ENCODE results near the gene MGAT3. TPM values are rescaled to one million over a fixed set of nuclear protein-coding genes. Genes with fewer than 3 reads are reported as not detected.
A peak's percentile ranks its signal among the peaks of the same experiment; 100 is the strongest.
"Not testable (repeated sequence)": the region's sequence is repeated elsewhere in the genome, so short reads cannot be mapped to it uniquely, and the experiment has no call there.

The MGAT3 gene
- total RNA-seq, 1 donor from 2014 or later = 0.44 TPM

DNA sequence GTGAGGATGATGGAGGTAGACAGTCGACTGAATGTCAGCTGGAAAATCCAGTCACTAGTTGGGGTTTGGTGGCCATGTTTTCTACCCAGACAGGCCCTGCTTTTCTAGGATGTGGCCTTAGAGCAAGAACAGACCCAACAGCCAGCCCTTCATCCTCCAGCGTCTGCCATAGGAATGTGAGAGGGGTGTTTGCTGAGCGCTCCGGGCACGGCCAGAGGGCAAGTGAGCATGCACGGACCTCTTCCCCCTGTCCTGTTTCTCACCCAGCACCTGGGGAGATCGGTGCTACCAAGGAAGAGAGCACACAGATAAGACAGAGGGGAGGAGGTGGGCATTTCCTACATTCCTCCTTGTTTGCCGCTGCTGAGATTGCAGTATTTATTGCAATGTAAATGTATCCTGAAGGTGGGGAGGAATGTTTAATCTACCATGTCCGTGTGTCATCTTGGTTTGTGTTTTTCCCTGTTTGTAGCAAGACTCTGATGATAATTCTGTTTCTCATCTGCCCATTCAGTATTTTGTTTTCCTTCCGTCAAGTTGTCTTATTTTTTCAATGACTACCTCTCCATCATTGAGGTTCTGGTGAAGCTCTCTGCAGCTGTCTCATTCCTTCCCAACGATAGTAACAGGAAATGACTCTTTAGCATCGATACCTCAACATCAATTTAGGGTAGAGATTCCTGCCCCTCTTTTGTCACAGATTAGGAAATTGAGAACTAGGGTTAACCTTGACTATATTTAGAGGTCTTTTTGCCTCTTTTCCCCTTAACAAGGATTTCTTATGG lies 58.6 kb downstream of the MGAT3 start:
- no peak for ATAC-seq

DNA sequence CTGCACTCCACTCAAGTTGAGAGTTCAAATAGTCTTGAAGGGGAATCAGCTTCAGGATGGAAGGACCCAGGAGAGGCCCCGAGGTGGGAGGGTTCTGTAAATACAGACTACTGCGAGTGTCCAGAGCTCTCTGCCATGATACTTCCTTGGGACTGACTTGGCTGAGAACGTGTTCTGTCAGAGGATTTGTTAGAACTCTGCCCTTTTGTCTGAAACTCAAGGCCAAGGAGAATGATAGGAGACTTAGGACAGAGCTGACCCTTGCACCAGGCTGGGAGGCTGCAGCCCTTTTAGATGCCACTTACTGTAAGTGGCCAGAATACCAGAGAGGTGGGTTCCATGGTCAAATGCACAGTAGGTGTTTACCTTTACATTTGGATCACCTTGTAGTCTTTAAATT lies 60.7 kb downstream of the MGAT3 start:
- no peak for ATAC-seq

DNA sequence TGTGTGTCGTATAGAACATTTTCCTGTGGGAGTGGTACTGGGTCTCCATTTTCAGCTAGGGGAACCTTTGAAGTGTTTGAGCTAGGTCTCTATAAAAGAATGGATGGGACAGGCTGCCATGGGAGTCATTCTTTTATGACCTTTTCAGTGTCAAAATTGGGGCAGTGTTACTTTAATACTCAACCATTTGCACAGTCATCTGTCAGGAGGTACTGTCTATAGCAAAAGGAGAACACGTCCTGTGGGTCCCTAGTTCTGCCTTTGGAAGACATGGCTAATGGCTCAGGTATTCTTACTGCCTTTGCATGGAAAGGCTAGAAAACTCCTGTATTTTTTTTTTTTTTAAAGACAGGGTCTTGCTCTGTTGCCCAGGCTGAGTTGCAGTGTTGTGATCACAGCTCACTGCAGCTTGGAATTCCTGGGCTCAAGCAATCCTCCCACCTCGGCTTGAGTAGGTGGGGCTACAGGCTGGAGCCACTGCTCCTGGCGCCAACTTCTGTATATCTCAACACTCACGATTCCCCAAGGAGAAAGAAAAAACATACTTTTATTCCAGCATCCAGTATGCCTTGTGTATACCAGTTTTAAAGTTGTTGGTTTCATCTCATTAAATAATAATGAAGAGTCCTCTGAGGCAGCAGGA lies 61.5 kb downstream of the MGAT3 start:
- ATAC-seq = no peak

DNA sequence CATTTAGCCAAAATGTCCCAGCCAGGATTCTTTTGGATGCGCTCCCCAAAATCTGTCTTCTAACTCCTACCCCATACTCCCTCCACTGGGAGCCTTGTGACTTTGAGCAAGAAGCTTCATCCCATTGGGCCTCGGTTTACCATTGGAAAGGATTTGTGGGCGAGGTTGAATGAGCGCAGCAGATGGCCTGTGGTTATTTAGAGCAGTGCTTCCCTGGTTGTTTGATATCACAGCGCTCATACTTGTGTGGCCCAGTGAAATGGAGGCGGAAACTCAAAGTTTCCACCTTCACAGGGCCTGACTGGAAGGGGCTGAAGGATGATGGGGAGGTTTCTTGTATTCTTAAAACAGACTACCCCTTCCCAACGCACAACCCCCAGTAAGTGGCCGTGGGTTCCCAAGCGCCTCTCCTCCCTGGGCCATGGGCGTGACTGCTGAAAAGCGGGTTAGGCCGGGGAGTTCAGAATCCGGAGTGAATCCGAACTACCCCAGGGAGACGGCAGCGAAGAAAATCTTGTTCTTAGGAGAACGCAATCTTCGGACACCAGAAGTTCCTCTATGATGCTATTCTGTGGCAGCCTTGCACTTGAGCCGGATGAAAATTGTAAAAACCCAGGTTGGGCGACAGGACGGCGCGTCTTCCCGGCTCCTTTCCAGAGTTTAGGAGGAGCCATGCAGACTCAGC lies 62.3 kb downstream of the MGAT3 start:
- no peak for ATAC-seq

DNA sequence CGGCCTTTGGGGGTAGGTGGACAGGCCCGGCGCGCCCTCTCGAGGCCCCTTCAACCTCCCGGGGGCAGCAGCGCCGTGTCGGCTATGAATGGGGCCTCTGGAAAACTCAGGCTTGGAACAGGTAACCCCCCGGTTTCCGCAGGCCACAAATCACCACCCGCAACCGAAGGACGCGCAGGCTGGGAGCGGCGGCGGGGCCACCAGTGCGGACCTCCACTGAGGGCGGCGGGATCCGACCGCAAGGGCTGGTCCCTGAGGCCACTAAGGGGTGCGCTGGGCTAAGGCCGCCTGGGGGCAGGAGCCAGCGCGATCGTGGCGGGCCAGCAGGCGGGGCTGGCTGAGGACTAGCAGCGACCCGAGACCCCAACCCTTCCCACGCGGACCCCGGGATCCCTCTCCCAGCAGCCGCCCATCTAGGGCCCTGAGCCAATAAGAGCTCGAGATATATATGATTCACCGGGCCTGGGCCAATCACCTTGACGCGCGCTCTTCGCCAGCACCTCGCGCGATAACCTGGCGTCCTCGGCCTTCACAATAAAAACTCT lies 62.9 kb downstream of the MGAT3 start:
- ATAC-seq = peak; percentile 84

DNA sequence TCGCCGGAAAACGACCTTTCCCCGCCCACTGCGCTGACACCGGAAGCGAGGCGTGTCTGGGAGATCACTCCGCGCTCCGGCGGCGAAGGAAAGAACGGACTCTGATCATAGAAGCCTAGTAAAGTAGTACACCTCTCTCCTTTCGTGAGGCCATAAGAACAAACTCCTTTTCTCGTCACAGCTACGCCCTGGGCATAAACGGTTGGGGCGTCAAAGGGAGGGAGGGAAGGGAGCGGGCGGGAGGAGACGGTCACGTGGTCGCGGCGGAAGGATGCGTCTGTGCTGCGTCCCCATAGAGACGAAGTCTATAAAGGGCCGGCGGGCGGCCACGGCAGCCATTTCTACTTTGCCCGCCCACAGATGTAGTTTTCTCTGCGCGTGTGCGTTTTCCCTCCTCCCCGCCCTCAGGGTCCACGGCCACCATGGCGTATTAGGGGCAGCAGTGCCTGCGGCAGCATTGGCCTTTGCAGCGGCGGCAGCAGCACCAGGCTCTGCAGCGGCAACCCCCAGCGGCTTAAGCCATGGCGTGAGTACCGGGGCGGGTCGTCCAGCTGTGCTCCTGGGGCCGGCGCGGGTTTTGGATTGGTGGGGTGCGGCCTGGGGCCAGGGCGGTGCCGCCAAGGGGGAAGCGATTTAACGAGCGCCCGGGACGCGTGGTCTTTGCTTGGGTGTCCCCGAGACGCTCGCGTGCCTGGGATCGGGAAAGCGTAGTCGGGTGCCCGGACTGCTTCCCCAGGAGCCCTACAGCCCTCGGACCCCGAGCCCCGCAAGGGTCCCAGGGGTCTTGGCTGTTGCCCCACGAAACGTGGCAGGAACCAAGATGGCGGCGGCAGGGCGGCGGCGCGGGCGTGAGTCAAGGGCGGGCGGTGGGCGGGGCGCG lies 63.7 kb downstream of the MGAT3 start, which contains the start of gene ATF4:
TSS of gene ATF4 (plus strand) at position 337 of the 880 bp plus-strand sequence. CDS start 884 bp downstream, outside the sequence.
- ATAC-seq = peak; percentile 55

DNA sequence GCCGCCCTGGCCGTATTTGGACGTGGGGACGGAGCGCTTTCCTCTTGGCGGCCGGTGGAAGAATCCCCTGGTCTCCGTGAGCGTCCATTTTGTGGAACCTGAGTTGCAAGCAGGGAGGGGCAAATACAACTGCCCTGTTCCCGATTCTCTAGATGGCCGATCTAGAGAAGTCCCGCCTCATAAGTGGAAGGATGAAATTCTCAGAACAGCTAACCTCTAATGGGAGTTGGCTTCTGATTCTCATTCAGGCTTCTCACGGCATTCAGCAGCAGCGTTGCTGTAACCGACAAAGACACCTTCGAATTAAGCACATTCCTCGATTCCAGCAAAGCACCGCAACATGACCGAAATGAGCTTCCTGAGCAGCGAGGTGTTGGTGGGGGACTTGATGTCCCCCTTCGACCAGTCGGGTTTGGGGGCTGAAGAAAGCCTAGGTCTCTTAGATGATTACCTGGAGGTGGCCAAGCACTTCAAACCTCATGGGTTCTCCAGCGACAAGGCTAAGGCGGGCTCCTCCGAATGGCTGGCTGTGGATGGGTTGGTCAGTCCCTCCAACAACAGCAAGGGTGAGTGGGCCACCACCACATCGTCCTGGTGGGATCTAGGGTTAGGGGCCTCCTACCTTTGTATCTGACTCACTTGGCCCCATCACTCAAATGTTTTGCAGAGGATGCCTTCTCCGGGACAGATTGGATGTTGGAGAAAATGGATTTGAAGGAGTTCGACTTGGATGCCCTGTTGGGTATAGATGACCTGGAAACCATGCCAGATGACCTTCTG lies 64.5 kb downstream of the MGAT3 start:
- not testable (repeated sequence) for ATAC-seq

DNA sequence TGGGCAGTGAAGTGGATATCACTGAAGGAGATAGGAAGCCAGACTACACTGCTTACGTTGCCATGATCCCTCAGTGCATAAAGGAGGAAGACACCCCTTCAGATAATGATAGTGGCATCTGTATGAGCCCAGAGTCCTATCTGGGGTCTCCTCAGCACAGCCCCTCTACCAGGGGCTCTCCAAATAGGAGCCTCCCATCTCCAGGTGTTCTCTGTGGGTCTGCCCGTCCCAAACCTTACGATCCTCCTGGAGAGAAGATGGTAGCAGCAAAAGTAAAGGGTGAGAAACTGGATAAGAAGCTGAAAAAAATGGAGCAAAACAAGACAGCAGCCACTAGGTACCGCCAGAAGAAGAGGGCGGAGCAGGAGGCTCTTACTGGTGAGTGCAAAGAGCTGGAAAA lies 65.3 kb downstream of the MGAT3 start:
- not testable (repeated sequence) for ATAC-seq

DNA sequence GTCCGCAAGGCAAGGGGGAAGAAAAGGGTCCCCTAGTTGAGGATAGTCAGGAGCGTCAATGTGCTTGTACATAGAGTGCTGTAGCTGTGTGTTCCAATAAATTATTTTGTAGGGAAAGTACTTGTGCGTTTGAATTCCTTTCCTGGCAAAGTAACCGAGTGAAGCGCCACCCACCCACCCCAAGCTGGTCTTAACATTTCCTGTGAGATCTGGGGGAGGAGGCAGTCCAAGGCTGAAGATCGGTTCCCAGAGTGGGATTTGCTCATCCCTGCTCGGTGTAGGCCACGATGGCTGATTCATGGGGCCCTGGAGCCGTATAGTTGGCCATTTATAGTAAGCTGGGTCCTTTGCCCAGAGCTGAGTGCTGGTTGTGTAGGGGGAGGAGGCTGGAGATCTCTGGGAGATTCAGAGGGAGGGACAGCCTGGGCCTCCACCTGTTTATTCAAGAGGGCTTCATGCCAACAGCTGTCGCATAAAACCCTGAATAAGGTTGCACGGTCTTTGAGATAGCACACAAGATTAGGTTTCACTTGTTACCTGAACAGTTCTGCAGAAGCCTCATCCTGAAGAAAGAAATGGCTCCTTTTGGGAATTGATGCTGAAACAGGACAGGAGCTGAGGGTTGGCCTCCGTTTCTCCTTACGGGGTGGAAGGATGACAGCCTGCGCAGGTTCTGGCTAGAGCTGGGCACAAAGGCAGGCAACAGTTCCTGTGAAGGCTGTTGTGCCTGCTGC lies 65.9 kb downstream of the MGAT3 start:
- no peak for ATAC-seq

DNA sequence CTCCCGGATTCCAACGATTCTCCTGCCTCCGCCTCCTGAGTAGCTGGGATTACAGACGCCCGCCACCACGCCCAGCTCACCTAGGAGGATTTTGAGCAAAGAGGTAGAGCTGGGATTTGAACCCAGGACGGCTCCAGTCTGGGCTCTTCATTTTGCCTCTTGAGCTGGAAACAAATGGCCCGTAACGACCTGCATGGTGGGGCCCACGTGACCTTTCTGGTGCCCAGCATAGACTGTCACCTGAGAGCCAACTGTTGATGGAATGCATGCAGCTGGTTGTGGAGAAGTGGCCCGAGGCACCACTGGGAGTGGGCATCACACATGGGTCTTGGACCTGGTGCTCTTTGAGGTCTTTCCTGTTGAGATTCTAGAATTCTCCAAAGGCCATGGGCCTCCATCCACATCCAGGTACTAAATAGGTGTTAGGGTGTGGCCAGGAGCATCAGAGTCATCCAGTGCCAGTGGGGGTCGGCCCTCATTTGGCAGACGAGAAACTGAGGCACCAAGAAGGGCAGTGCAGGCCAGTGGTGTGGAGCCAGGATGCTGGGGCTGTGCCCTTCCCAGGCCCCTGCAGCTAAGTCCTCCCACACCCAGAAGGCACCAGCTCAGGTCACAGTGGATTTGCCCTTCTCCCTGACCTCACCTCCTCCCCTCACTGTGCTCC lies 67.4 kb downstream of the MGAT3 start:
- no peak for ATAC-seq

DNA sequence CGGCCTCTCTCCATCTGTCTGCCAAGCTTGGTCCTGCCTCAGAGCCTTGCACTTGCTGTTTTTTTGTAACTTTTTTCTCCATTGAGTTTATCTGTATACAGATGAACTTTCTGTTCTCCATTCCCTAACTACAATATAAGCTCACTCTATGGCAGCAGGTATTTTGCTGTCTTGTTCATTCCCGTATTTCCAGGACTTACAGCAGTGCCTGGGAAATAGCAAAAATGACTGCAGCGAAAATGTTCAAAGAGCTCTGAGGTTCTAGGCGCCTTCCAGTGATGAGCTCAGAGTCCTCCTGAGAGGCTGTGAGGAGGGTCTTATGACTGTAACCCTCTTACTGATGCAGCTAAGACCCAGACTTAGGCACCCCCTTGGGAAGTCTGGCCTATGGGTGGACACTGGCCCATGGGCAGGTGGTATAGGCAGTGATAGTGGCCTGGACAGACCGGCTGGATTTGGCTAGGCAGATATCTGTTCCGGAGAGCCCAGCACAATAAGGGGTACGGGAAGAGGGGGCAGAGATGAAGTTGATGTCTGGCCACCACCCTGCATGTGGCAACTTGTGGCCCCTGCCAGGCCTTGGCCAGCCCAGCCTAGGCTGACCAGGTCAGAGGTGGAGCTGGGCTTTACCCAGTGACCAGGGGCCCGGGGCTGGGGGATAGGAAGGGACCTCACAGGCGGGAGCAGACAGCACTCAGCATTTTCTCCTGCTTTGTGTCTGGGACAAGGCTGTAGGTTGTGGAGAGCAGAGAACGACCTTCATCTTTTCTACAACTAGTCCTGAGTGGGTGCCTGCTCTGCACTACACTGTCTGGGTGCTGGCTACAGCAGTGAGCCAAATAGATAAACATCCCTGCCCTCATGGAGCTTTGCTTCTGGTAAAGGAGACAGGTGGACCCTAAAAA lies 68.2 kb downstream of the MGAT3 start:
- ATAC-seq = no peak

DNA sequence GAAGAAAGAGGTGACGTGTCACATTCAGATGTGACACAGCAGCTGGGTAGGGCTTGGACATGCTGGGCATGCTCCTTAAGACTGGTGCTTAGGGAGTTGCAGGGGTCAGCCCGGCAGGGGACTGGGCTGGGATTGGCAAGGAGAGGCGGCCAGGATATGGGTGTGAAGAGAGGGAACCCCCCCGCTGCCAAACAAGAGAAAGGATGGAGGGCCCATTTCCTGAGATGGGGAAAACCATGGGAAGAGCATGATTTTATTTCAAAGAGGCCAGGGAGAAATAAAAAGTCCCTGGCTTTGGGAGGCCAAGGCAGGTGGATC lies 68.8 kb downstream of the MGAT3 start:
- ATAC-seq = no peak

DNA sequence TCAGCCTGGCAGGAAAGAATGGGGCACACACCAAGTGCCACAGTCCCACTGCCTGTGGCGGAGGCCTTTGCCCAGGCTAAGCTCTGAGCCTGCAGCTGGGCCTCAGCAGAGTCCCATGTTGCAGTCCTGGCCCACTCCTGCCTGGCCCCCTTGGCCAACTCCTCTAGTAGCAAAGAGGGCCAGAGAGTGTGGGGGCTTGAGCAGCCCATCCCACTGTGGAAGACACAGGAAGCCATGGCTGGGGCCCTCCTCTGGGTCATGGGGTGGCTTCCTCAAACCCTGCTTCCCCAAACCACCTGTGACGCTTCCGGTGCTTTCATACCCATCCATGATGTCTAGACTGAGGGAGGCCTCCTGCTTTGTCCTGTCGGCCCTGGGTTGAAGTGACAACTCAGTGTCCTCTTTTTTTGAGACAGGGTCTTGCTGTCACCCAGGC lies 69.9 kb downstream of the MGAT3 start:
- ATAC-seq = no peak

DNA sequence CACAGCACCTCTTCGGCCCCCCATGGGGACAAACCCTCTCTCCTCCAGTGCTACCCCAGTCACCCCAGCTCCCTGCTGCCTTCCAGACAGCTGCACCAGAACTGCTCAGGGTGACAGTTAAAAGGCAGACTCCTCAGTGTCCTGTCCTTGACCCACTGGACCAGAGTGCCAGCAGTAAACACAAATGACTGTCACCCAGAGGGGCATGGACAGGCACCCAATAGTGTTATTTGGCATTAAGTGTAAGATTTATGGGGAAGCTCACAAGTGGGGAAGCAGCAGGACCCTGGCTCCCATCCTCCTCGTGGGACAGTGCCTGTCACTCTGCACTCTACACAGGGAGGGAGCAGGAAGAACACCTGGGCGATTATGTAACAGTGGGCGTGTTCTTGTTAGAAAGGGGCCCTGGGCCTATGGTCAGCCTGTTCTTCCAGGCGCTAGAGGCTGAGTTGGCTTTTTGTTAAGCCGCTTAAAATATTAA lies 70.7 kb downstream of the MGAT3 start:
- ATAC-seq = peak; percentile 14

DNA sequence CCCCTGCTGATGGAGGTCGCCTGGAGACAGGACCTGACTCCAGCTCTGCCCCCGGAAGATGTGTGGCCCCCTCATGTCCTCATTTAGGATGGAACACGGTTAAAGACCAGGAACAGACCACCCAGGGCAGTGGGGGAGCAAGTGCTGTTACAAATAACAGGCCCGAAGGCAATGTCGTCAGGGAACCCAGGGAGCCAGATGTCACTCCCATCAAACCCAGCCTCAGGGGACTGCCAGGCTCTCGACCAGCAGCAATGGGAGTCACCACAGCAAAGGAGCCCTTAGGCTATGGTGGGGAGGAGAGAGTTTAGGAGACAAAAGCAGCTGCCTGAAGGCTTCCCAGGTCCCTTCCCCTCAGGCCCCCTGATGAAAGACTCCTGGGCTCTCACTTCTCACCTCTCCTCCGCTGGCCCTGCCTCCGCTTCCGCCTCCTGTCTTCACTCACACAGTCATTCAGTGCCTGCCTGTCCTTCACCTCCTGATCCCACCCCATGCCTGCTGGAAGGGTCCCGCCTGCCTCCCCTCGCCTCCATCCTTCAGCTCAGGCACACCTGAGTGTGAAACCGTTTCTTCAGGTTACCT lies 71.4 kb downstream of the MGAT3 start:
- no peak for ATAC-seq

DNA sequence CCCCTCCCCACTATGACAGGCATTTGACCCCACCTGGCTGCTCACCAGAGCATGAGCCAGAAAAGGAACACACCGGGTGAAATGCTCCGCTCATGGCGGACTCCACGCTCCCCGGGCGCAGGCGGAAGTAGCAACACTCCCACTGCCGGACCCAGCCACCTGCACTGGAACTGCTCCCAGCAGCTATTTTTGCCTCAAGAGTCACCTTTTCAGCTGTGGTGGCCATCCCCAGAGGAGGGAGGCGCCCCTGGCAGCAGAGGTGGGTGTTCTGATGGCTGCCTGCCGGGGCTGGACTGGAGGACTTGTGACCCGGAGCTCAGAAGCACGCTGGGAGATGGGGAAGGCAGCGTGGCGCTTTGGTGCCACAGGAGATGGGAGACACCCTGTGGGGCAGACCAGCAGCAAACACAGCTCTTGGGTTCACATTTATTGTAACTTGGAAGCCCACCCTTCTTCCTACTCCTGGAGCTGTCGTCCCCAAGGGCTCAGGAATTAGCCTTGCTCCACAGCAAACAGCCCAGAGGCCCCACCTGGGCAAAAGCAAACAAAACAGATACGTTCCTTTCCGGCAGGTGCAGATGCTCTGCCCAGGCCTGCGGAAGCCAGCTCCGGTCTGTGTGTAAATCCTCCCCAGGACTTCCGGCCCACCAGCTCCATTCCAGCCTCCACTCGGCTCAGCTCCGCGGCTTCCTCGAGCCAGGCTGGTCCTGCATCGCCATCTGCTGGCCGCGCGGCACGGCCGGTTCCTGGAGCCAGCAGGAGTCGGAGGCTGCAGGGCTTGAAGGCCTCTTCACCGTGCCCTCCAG lies 72.1 kb downstream of the MGAT3 start:
- peak; percentile 67 for ATAC-seq

DNA sequence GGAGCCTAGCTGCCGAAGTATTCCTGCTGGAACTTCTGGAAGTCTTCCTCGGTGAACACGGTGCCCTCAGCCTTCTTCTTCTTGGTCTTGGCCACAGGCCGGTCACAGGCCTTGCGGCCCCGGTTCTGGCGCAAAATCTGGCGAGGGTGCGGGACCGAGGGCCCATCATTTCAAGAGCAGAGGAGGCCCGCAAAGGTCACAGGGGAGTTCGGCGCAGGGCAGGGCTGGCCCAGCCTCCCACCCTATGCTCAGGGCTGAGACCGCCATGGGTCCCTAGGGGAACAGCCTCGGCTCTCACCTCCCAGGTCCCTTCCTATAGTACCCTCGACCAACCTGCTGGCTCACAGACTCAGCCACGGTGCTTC lies 72.7 kb downstream of the MGAT3 start:
- ATAC-seq = no peak

DNA sequence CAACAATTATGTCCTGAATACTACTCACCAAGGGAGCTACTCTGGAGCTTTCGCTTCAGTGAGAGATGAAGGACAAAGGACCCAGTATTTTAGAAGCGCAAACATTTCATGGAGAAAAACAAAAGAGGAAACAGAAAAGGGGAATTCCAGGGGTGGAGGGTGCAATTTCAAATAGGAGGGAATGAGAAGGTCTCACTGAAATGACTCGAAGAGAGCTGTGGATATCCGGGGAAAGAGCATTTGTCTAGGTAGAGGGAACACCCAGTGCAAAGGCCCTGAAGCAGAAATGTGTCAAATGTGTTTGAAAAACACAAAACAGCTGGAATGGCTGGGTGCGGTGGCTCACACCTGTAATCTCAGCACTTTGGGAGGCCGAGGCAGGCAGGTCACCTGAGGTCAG lies 73.3 kb downstream of the MGAT3 start:
- no peak for ATAC-seq
